Stimulated activated CD4-positive, alpha-beta T cell treated with anti-CD3 and anti-CD28 coated beads, Interleukin-1b, Interleukin-23, amount 100 ng/mL, for 1 hour (primary cell): ENCODE measurements around the gene ERF.

Experiments used
- DNase-seq, 2 donors: peaks; one replicate each; pipeline ENCODE4 v3.0.0-alpha.2; 2020; ENCODE audit warnings: low read depth in 2 of 2

Gene ERF

DNA sequence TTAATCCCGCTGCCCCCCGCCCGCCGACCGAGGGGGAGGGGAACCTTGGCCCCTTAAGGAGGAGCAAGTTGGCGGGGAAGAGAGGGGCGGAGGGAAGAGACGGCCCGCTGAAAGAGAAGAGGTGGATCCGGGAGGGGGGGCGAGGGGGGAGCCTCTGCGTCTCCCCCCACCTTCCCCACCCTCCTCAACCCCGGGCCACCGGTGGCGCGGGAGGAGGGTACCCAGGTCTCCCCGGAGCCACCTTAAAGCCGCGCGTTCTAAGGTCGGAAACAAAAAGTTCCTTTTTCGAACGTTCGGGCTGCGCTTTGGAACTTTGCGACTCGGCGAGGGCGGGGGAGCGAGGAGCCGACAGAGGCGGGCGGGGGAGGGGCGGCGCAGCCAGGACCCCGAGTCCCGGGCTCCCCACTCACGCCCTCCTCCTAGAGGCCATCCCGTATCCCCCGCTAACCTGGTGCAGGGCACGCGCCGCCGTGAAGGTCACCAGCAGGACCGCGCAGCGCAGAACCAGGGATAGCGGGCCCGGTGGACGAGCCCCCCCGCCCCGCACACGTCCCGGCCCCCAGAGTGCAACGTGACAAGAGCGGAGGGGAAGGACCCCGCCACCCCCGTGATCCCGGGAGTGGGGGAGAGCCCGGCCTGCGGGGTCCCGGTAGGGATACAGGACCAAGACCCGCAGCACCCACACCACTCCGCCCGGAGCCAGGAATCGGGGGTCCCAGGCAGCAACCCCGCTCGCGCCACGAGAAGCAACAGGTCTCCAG, 659 bp downstream of the ERF start:
- DNase-seq: peak in 1 of 2 donors; percentile 64

DNA sequence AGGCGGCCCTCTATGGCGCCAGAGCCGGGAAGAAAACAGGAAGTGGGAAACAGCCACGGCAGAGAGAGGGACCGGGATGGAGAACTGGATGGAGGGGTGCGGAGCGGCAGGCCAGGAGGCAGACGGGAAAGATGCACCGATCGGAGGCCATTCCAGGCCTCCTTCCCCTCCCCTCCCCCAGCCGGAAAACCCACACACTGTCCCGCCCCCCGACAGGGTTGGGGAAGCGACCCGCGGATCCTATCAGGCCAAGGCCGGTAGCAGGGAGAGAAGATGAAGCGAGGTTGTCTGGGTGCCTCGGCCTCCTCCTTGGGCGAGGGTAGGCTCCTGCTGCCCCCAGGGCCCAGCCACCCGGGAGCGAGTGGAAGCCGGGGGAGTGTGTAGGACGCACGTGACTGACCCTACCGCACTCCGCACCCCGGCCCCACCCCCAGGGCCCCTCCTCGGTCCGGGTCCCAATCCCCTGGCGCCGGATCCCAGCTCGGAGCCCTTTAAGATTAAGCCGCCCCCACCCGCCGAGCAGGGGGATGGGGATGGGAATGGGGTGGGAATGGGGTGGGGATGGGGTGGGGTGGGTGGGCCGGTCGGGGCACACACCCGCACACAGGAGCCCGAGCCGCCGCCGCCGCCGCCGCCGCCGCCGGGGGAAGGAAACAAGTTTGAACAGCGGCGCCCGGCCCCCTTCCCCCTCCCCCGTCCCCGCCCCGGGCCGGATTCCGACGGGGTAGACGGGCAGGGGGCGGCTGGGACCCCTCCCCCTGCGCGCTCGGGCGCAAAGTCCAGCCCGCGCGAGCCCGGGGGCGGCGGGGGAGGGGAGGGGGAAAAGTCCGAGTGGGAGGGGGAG, 1.5 kb downstream of the ERF start:
- no peak for DNase-seq

DNA sequence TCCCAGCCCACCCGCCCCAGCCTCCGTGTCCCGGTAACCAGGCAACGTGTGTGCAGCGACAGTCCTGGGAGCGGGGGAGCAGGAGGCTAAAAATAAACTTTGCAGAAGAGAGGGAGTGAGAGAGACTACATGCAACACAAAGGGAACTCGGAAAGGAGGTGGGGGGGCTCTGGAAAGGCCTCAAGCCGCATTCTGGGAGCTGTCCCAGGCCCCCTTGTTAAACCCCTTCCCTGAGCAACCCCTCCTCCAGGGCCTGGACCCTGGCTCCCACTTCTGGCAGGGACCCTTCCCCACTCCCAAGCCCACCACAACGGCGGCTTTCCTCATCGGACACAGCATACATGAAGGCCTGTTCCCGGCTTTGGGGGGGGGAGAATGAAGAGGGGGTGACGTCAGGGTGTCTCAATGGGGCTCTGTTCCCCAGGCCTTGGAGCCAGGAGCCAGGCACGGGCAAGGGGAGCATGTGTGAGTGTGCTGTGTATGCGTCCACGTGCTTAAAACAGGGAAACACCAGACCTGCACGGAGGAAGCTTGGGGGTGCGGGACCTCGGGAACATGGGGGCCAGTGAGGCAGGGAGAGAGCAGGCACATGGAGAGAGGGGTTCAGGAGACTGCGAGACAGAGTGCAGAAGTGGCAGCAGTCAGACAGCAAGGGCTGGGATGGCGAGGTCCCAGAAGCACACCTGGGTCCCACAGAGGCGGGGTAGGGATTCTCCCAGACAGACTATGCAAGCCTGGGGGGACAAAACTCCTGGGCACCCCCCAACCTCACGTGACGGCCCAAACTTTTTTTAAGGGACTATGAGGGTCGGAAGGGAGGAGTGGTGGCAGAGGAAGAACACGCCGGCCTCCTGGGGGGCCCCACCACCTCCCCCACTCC, 2.3 kb downstream of the ERF start:
- DNase-seq: no peak

DNA sequence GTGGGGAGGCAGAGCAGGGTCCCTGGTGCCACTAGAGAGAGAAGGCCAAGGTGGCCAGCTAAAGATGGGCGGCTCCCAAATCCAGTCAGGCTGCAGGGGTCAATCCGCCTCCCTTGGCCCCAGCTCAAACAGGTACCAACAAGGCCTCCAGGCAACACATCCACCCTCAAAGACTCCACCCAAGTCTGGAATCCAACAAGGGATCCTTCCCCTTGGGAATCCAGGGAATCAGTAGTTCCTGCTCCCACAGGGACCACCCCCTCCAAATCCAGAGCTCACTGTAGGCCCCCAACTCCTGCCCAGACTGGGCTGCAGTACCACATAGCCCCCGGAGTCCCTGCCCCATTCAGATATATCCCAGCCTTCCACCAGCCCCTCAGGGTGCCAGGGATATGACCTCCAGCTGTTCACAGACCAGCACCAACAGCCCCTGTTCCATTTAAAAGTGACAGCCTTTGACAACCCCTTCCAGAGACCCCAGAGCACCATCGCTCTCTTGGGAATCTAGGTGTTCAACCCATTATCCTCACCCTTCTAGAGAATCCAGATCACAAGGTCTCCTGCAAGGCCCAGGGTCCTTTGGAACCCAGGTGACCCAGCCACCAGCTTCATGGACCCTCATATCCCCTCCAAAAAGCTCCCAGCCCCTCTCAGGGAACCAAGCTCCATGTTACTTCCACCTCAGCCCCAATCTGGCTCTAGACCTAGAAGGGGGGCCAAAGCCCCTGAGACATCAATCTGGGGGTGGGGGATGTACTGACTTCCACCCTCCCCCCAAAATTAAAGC, 3.2 kb downstream of the ERF start:
- DNase-seq: no peak

DNA sequence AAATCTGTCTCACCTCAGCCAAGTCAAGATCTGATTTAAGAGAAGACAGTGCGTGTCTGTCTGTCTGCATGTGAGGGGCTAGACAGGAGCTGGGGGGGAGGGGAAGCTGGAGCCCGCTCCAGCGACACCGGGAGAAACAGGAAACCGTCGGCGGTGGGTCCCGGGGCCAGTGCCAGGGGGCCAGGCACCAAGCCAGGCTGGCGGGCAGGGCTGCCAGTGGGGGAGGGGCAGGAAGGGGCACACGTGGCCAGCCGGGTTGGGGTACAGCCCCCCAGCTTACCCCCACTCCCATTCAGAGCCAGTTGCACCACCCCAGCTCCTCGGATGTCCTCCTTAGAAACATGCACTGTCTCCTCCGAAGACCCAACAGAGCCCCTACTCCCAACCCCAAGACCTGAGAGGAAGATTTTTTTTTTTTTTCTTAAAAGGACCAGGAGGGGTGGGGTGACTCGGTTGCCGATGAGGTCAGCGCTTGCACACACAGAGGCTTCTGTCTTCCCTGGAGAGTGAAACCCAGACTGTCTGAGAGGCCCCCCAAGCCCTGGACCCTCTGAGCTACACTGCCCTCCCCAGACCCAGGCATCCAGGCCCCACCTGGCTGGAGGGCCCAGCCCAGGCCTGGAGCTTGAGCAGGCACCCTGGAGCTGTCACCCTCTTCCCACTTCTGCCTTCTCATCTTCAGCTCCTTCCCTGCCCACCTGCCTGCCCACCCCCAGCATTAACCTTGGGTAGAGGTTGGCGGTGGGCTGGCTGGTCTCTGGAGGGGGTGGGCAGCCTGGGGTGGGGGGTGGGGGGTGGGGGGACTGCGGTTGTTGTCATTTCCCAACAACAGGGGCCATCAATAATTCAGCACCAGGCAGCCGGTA, 4.0 kb downstream of the ERF start:
- no peak for DNase-seq

DNA sequence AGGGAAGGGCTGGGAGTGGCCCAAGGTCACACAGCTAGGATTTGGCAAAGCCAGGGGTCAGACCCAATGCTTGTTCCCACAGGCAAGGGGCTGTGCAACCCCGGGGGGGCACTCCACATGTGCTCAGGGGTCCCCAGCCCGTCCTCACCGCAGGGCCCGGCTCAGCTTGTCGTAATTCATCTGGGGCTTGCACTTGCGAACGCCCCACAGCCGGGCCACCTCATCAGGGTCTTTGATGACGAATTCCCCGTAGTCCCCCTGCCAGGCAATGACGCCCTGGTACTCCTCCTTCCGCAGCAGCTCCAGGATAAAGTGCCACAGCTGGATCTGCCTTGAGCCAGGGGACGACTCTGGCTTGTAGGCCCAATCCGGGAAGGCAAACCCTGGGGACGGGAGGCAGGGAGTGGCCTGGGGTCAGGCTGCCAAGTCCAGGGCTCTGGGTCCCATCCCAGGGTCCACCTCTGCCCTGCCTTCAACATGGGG, 4.7 kb downstream of the ERF start:
- no peak for DNase-seq

DNA sequence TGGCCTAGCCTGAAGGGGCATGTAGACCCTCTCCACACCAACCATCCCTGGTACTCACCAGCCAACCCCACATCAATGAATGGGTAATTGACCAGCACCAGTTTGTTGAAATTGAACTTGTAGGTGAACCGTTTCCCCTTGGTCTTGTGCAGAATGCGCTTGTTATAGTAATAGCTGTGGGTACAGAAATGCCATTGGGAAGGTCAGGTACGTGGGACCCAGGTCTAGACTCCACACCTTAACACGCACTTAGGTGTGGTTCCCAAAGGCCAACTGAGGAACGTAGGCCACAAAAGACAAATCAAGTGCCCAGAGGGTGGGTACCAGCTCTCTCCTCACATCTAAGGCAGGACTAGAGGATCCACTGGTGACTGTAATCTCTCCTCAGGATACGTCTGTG, 5.2 kb downstream of the ERF start:
- no peak for DNase-seq

DNA sequence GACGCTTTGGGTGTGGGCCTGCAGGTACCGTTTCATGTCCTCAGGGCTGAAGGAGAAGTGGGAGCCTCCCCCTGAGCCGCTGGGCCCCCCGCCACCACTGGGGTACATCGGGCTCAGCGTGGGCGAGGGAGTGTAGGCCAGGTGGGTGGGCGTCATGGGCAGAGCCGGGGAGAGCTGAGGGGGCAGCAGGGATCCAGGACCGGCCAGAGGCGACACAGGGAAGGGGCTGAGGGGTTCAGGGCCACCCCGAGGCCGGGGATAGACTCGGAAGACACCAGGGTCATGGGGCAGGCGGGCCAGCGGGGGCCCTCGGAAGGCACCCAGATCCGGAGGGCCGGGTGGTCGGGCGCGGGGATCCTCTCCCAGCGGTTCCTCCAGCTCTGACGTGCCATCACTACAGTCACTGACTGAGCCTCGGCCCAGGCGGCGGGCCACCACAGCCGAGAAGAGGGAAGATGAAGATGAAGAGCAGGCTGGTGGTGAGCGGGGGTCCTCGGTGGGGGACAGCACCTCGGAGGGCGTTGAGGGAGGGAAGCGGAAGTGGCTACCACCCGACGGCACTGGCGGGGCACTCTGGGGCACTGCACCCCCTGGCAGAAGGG, 5.7 kb downstream of the ERF start:
- no peak for DNase-seq

DNA sequence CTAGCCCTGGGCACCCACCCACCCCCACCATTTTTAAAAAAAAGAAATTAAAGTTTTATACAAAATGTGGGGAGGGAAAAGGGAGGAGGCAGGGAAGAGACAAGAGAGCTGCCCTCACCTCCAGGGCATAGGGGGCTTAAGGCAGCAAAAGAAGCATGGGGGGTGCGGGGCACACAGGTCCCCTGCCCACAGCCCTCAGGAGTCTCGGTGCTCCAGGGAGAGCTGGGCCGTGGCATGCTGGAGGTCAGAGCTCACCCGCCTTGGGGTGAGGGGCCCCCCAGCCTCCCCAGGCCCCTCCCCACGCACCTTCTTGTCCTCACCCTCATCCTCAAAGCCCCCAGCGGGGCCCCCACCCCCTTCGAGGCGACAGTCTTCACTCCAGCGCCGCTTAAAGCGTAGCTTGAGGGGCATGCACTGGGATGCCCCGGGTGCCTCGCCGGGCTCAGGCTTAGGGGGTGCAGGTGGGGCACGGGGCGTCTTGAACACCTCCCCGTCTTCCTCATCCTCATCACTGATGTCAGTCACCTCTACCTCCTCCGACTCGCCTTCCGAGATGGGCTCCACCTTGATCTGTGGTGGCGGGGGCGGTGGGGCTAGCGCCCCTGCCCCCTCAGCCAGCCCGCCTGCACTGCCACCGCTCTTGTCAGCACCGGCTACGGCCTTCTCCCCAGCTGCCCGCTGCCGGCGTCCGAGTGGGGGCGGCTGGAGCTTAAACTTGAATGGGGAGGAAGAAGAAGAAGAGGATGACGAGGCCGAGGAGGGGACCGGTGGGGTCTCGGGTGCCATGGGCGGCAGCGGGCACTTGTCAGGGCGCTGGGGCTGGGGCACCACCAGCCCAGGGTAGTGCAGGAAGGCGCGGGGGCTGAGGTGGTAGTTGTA, 6.4 kb downstream of the ERF start:
- DNase-seq: no peak

DNA sequence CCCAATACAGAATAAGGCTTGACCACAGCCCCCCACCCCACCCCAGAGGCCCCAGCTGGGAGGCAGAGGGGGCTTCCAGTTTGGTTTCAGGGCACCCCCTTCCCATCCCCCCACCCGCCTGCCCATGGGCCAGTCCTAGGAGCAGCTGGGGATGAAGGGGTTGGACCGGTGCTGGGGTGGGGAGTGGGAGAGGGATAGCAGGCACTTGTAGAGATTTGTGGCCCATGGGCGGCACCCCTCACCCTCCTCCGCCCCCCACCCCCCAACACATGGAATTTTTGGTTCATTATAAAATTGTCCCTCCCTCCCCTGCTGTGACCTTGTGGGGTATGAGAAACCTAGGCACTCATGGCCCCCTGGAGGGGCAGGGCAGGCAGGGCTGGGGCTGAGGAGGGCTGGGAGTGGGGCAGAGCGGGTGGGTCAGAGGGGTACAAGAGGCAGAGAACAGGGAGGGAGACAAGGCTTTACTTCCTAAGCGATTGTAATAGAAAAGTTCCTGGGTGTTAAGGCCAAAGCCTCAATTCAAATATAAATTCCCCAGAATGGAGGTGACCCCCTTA, 7.2 kb downstream of the ERF start:
- DNase-seq: no peak

DNA sequence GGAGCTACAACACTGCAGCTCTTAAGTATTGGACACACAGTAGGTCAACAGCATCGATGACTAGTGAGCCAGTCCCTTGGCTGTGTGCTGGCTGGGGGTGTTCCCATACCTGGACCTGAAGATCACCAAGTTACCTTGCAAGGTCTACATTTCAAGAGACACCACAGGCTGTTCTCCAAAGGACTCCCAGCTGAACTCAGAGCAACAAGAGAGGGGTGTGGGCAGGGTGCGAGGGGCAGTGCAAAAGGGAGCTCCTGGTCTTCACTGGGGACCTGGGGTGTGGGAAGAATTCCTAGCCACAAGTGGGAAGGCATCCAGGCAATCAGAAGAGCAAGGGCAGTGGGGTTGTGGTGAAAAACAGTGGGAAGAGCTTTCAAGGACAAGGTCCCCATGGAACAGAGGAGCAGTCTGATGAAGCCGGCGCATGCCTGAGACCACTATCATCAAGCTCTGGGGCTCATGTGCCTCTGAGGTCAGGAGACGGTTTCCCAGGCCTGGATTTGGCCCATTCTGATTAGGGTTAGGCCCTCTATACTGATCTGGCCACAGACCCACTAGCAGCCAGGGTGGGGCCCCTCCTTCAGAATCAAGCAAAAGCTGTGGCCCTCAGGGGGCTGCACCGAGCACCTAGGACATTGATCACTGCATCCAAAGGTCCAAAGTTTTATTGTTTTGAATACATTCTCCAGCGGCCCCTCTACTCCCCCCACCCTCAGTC, 7.8 kb downstream of the ERF start:
- no peak for DNase-seq

DNA sequence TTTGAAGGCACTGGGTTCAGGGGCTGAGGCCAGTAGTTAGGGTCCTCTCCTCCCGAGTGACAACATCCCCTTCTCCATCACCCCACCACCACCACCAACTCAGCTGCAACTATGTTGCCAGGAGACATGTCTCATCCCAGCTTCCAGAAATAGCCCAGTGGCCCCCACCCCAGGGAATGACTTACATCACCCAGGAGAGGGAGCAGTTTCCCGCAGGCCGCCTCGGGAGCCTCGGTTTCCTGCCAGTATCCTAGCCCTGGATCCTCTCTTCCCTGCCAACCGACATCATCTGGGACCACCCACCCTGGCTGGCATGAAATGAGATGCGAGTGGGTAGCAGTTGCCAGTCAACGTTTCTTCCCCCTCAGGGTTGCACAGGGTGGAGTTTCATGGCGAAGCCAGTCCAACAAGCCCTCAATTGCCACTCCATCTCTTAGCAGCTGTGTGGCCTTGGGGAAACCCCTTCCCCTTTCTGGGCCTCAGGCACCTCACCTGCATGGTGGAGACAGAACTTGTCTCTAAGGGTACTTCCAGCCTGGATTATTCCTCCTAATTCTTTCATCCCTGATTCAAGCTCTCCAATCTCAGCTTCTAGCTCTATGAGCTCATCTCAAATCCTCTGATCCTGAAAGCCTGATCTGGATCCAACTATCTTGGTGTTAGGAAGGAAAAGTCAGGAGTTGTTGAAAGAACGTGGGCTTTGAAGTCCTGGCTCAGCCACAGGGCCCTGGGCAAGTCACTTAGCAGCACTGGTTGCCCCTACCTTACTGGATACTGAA, 8.6 kb downstream of the ERF start:
- no peak for DNase-seq

DNA sequence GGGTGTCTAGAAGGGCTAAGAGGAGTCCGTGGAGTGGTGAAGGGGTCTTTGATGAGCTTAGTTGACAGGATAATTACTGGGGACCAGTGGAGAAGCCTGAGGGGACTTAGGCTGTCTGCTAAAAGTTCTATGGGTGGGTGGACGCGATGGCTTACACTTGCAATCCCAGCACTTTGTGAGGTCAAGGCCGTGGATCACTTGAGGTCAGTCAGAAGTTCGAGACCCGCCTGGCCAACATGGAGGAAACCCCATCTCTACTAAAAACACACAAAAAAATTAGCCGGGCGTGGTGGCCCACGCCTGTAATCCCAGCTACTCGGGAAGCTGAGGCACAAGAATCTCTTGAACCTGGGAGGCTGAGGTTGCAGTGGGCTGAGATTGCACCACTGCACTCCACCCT, 9.7 kb downstream of the ERF start:
- no peak for DNase-seq

DNA sequence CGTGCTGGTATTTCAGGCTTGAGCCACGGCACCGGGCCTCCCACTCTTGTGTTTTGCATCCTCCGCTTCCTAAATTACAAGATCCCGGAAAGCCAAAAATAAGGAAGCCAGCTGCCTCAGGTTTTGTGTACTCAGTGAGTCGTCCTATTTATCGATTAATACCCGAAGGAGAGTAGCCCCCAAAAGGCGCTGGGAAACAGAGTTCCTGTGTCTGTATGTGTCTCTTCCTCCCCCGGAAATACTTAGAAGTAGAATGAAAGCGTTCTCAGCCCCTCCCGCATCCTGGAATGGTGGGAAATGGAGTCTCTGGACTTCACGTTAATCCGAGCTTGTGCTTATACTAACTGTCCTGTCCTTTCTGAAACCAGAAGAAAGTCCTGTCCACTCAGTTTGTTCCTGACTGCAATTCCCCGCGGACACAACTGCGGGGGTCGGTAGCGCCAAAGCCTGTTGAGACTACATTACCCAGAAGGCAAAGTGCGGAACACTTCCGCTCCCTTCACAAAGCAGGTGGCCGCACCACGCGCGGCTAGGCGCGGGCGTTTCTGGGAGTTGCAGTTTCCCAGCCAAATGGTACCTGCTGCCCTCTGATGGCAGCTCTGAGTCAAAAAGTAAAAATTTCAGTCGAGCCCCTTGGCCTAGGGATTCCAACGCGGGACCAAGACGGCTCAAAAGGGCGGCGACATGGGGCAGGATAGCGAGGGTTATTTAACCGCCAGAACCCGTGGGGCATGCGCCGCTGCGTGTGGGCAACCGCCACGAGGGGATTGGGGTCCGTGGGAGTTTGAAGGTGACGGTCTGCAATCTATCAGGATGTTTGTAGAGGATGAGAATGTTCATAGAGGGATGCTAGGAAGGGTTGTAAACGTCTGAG, 10.3 kb downstream of the ERF start:
- DNase-seq: peak; percentile 69 to 77

DNA sequence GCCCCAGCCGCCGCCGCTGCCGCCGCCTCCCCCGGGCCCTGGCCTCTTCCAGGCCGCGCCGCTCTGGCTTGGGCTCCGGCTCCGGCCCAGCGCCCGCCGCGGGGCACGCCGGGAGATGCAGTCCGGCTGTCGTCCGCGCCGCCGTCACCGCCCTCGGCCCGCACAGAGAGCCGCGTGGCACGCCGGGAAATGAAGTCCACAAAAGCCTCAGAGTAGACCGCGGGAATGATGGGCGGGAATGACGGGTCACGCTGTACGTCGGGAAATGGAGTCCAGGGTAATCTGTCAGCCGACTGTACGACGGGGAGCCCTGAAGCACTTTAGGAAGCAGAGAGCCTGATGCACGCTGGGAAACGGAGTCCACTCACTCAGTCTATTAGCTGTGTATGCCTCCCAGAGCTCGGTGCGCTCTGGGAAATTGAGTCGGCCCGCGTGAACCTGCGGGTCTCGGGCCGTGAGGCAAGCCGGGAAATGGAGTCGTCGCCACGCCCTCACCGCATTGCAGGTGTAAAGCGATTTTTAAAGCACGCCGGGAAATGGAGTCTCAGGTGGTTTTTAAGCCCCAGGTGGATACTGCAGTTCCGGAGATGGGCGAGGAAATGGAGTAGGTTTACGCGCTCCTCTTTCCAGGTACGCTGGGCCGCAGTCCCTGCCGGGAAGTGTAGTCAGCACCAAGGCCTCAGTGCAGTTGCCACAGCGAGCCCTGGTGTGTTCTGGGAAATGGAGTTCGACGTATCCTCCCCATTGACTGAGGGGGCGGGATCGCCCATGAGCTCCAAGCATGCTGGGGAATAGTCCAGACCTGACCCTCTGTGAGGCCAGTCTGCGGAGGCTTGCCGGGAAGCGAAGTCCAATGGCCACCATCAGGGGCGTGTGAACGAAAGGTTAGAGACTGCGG, 12.2 kb downstream of the ERF start, which contains the start of gene GSK3A:
Gene GSK3A, minus strand, starts transcription at position 91 of the 898 bp plus-strand sequence. CDS start 137 bp downstream, outside the sequence.
- DNase-seq: peak; percentile 84 to 89
